ENCODE data around the gene PITPNM3.

Gene PITPNM3

GRCh38 chr17:6556121-6557039 lies at the start of gene PITPNM3:
TSS of gene PITPNM3 (minus strand) at chr17:6556555. CDS start at chr17:6556406, 149 bp downstream.
- TF ChIP-seq, protein P1, sequence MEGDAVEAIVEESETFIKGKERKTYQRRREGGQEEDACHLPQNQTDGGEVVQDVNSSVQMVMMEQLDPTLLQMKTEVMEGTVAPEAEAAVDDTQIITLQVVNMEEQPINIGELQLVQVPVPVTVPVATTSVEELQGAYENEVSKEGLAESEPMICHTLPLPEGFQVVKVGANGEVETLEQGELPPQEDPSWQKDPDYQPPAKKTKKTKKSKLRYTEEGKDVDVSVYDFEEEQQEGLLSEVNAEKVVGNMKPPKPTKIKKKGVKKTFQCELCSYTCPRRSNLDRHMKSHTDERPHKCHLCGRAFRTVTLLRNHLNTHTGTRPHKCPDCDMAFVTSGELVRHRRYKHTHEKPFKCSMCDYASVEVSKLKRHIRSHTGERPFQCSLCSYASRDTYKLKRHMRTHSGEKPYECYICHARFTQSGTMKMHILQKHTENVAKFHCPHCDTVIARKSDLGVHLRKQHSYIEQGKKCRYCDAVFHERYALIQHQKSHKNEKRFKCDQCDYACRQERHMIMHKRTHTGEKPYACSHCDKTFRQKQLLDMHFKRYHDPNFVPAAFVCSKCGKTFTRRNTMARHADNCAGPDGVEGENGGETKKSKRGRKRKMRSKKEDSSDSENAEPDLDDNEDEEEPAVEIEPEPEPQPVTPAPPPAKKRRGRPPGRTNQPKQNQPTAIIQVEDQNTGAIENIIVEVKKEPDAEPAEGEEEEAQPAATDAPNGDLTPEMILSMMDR (IDR thresholded peaks at IDR 0.05; ENCODE audit: extremely low read depth, insufficient read depth, missing control alignments), result no peak
- in situ Hi-C loops (cut with MboI; ENCODE audit: low pct_unique_long_range_greater_than_20kb, low sequenced_read_pairs, unreplicated experiment), result no loop called here
- peak; percentile 51 for DNase-seq (ENCODE audit: low spot score)

DNA sequence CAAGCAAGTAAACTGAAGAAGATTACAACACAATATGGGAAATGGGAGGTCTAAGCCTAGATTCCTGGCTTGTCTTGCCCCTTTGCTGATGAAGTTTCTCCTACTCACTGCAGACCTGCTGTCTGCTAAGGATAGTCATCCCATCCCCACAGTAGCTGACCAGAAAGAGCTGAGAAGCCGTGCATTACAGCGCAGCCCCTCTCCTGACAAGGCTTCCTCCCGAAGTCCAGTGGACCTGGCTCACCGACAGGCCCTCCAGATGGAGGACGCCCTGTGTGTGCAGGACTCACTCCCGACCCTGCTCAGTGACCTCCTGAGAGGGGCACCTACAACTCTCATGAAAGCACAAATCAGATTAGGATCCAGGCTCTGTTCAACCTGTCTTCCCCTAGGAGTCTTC lies 48.8 kb upstream of the PITPNM3 start:
- in situ Hi-C loops (cut with MboI; ENCODE audit: low pct_unique_long_range_greater_than_20kb, low sequenced_read_pairs, unreplicated experiment), result no loop called here
- TF ChIP-seq, protein P1 (IDR thresholded peaks at IDR 0.05; ENCODE audit: extremely low read depth, insufficient read depth, missing control alignments), result no peak
- no peak for DNase-seq (ENCODE audit: low spot score)

GRCh38 chr17:6603744-6604325 lies 47.5 kb upstream of the PITPNM3 start:
- TF ChIP-seq, protein P1 (IDR thresholded peaks at IDR 0.05; ENCODE audit: extremely low read depth, insufficient read depth, missing control alignments), result no peak
- in situ Hi-C loops (cut with MboI; ENCODE audit: low pct_unique_long_range_greater_than_20kb, low sequenced_read_pairs, unreplicated experiment), result no loop called here
- DNase-seq (ENCODE audit: low spot score), result no peak

- in situ Hi-C loops (cut with MboI; ENCODE audit: low pct_unique_long_range_greater_than_20kb, low sequenced_read_pairs, unreplicated experiment), result no loop called here
- TF ChIP-seq, protein P1 (IDR thresholded peaks at IDR 0.05; ENCODE audit: extremely low read depth, insufficient read depth, missing control alignments), result no peak
Observed at GRCh38 chr17:6602141-6602540, 45.8 kb upstream of the PITPNM3 start.

DNA sequence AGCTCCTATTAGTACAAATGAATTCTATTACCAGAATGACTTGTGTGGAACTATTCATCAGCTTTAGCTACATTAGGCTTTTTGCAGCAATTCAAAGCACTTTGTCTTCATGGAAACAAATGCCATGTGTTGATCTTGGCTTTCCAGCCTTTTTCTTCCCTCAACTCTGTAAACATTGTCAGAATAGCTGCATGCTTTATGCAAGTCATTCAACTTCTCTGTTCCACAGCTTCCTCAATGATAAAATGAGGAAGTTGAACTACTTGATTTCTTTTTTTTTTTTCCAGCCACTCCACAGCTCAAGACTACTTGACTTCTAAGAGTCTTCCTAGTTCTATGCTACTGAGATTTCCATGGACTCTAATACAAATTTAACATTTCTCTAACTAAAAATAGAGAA lies 43.0 kb upstream of the PITPNM3 start:
- no peak for DNase-seq (ENCODE audit: low spot score)
- in situ Hi-C loops (cut with MboI; ENCODE audit: low pct_unique_long_range_greater_than_20kb, low sequenced_read_pairs, unreplicated experiment), result no loop called here

More at GRCh38 chr17:6602141-6602540, 45.8 kb upstream of the PITPNM3 start:
- DNase-seq (ENCODE audit: low spot score), result no peak

GRCh38 chr17:6597727-6598126 lies 41.4 kb upstream of the PITPNM3 start:
- TF ChIP-seq, protein P1 (IDR thresholded peaks at IDR 0.05; ENCODE audit: extremely low read depth, insufficient read depth, missing control alignments), result no peak
- DNase-seq (ENCODE audit: low spot score), result no peak
- in situ Hi-C loops (cut with MboI; ENCODE audit: low pct_unique_long_range_greater_than_20kb, low sequenced_read_pairs, unreplicated experiment), result no loop called here

More for the DNA sequence above, 43.0 kb upstream of the PITPNM3 start:
- TF ChIP-seq, protein P1 (IDR thresholded peaks at IDR 0.05; ENCODE audit: extremely low read depth, insufficient read depth, missing control alignments), result no peak

Data from GM13977 (cell line).